Right renal pelvis (tissue), 4 donors: ENCODE measurements around the gene NAA16. TPM values are rescaled to one million over a fixed set of nuclear protein-coding genes. Genes with fewer than 3 reads are reported as not detected.

Source experiments
- polyA plus RNA-seq, 4 donors: library from polyadenylated mRNA; unstranded; fragments of 120-200 nt; gene quantifications; one replicate each; pipeline ENCODE4 v1.2.1, GENCODE V29; 2013; ENCODE audit not compliant: insufficient read length in 4 of 4

The NAA16 gene
- polyA plus RNA-seq, 4 donors: 26.5 to 34.4 (median 28.6) TPM

Other genes starting within 250 kb of the NAA16 start
- gene WBP4, start 249.8 kb upstream of the NAA16 start, polyA plus RNA-seq: 10 to 100 TPM; 21.2 to 26.1 (median 24.7) TPM
- gene KBTBD6, start 178.5 kb upstream of the NAA16 start, polyA plus RNA-seq: 10 to 100 TPM; 17.7 to 21.1 (median 20.4) TPM
- gene KBTBD7, start 116.7 kb upstream of the NAA16 start, polyA plus RNA-seq: 10 to 100 TPM; 17.2 to 23.1 (median 21.9) TPM
- gene MTRF1, start 47.7 kb upstream of the NAA16 start, polyA plus RNA-seq: 10 to 100 TPM; 13.7 to 16.3 (median 15.3) TPM
- 10 to 100 TPM; 11.1 to 14.6 (median 11.9) TPM for gene RGCC, start 146.3 kb downstream of the NAA16 start, polyA plus RNA-seq